Stimulated activated CD4-positive, alpha-beta T cell treated with anti-CD3 and anti-CD28 coated beads, TNF-alpha, amount 100 ng/mL, for 48 hours (primary cell): ENCODE data around the gene CD8B.
"Not testable (repeated sequence)": the region's sequence is repeated elsewhere in the genome, so short reads cannot be mapped to it uniquely, and the experiment has no call there.

Experiments
- DNase-seq, 3 donors: peaks; one replicate each; pipeline ENCODE4 v3.0.0-alpha.2; 2020; ENCODE audit warnings: low read depth in 3 of 3

CD8B gene

GRCh38 chr2:86836915-86837695, 24.6 kb downstream of the CD8B start:
- peak; percentile 32 to 37 (median 32) for DNase-seq

GRCh38 chr2:86835548-86835889, 26.2 kb downstream of the CD8B start:
- not testable (repeated sequence) for DNase-seq

GRCh38 chr2:86833315-86833714, 28.4 kb downstream of the CD8B start:
- no peak for DNase-seq

GRCh38 chr2:86832334-86833096, 29.2 kb downstream of the CD8B start:
- no peak for DNase-seq

- no peak for DNase-seq
These were observed 30.1 kb downstream of the CD8B start for GRCh38 chr2:86831537-86831936.

GRCh38 chr2:86826951-86827350, 34.7 kb downstream of the CD8B start:
- DNase-seq: no peak

- peak in 1 of 3 donors; percentile 26 for DNase-seq
These were observed 35.8 kb downstream of the CD8B start for GRCh38 chr2:86825693-86826381.

GRCh38 chr2:86825036-86825692, 36.5 kb downstream of the CD8B start:
- DNase-seq: no peak

GRCh38 chr2:86822668-86823345, 38.9 kb downstream of the CD8B start:
- DNase-seq: no peak

- DNase-seq: no peak
These were observed 39.8 kb downstream of the CD8B start for GRCh38 chr2:86821842-86822241.

GRCh38 chr2:86821306-86821705, 40.4 kb downstream of the CD8B start:
- DNase-seq: no peak

GRCh38 chr2:86818957-86819356, 42.7 kb downstream of the CD8B start:
- DNase-seq: no peak

GRCh38 chr2:86818114-86818801, 43.4 kb downstream of the CD8B start:
- no peak for DNase-seq

GRCh38 chr2:86815611-86816010, 46.1 kb downstream of the CD8B start:
- no peak for DNase-seq

GRCh38 chr2:86809481-86810121, 52.1 kb downstream of the CD8B start:
- DNase-seq: no peak

GRCh38 chr2:86808315-86809161, 53.1 kb downstream of the CD8B start:
- peak; percentile 81 to 89 (median 86) for DNase-seq

GRCh38 chr2:86807468-86808275, 54.0 kb downstream of the CD8B start:
- DNase-seq: no peak

- DNase-seq: no peak
These were observed 54.6 kb downstream of the CD8B start for GRCh38 chr2:86807133-86807467.
